ENCODE data around the gene ICA1. TPM values are rescaled to one million over a fixed set of nuclear protein-coding genes. Genes with fewer than 3 reads are reported as not detected.

Gene ICA1
- total RNA-seq, 3 donors from 2014 or later: 22.1 to 70.1 (median 45.7) TPM

GRCh38 chr7:8204339-8205030 lies 57.5 kb downstream of the ICA1 start:
- H3K4me3 ChIP-seq: no peak overlapping the region
- H3K27ac ChIP-seq: no peak overlapping the region
- DNase-seq (ENCODE audit: low spot score in 2 of 2): no peak
- no peaks in the 10 kb centered on the region for H3K27me3 ChIP-seq
- H3K36me3 ChIP-seq: no peaks in the 10 kb centered on the region
- H3K9me3 ChIP-seq: no peaks in the 10 kb centered on the region
- peaks cover 0 to 3% of the 10 kb centered on the region in 2 donors for H3K4me1 ChIP-seq
- intact Hi-C loops (cut with DNase I; ENCODE audit: low total_unique reads): no loop called here
- TF ChIP-seq CTCF (IDR thresholded peaks at IDR 0.05): no peak
- no peak for TF ChIP-seq POLR2A (IDR thresholded peaks at IDR 0.05)
- TF ChIP-seq POLR2AphosphoS5 (IDR thresholded peaks at IDR 0.05): no peak

GRCh38 chr7:8201846-8202441 lies 60.0 kb downstream of the ICA1 start:
- Histone ChIP-seq H3K4me1 (peaks cover 0 to 3% of the 10 kb centered on the region in 2 donors), H3K9me3 (no peaks in the 10 kb centered on the region), H3K36me3 (no peaks in the 10 kb centered on the region), H3K4me3 (no peak overlapping the region), H3K27ac (no peak overlapping the region), H3K27me3 (no peaks in the 10 kb centered on the region)
- intact Hi-C loops (cut with DNase I; ENCODE audit: low total_unique reads): no loop called here
- TF ChIP-seq CTCF (IDR thresholded peaks at IDR 0.05): no peak
- no peak for TF ChIP-seq POLR2AphosphoS5 (IDR thresholded peaks at IDR 0.05)
- no peak for TF ChIP-seq POLR2A (IDR thresholded peaks at IDR 0.05)
- no peak for DNase-seq (ENCODE audit: low spot score in 2 of 2)

GRCh38 chr7:8200717-8201116 lies 61.2 kb downstream of the ICA1 start:
- no peak for TF ChIP-seq POLR2AphosphoS5 (IDR thresholded peaks at IDR 0.05)
- TF ChIP-seq POLR2A (IDR thresholded peaks at IDR 0.05): no peak
- TF ChIP-seq CTCF (IDR thresholded peaks at IDR 0.05): no peak
- Histone ChIP-seq H3K9me3 (no peaks in the 10 kb centered on the region), H3K36me3 (no peaks in the 10 kb centered on the region), H3K27ac (no peak overlapping the region), H3K27me3 (no peaks in the 10 kb centered on the region), H3K4me1 (no peaks in the 10 kb centered on the region), H3K4me3 (no peak overlapping the region)
- DNase-seq (ENCODE audit: low spot score in 2 of 2): no peak
- intact Hi-C loops (cut with DNase I; ENCODE audit: low total_unique reads): no loop called here

GRCh38 chr7:8200316-8200715 lies 61.7 kb downstream of the ICA1 start:
- no peak overlapping the region for H3K4me3 ChIP-seq
- H3K4me1 ChIP-seq: no peaks in the 10 kb centered on the region
- no peaks in the 10 kb centered on the region for H3K36me3 ChIP-seq
- intact Hi-C loops (cut with DNase I; ENCODE audit: low total_unique reads): no loop called here
- no peak overlapping the region for H3K27ac ChIP-seq
- no peak for DNase-seq (ENCODE audit: low spot score in 2 of 2)
- no peaks in the 10 kb centered on the region for H3K27me3 ChIP-seq
- H3K9me3 ChIP-seq: no peaks in the 10 kb centered on the region
- no peak for TF ChIP-seq POLR2AphosphoS5 (IDR thresholded peaks at IDR 0.05)
- TF ChIP-seq POLR2A (IDR thresholded peaks at IDR 0.05): no peak
- no peak for TF ChIP-seq CTCF (IDR thresholded peaks at IDR 0.05)

- DNase-seq (ENCODE audit: low spot score in 2 of 2): no peak
- no peaks in the 10 kb centered on the region for H3K9me3 ChIP-seq
- no peaks in the 10 kb centered on the region for H3K36me3 ChIP-seq
- intact Hi-C loops (cut with DNase I; ENCODE audit: low total_unique reads): no loop called here
- TF ChIP-seq POLR2A (IDR thresholded peaks at IDR 0.05): no peak
- no peak for TF ChIP-seq POLR2AphosphoS5 (IDR thresholded peaks at IDR 0.05)
- no peak for TF ChIP-seq CTCF (IDR thresholded peaks at IDR 0.05)
- H3K27ac ChIP-seq: no peak overlapping the region
- H3K4me1 ChIP-seq: no peaks in the 10 kb centered on the region
- no peak overlapping the region for H3K4me3 ChIP-seq
- no peaks in the 10 kb centered on the region for H3K27me3 ChIP-seq
Observed at GRCh38 chr7:8197994-8198698, 63.8 kb downstream of the ICA1 start.

All from breast epithelium (tissue), 4 donors.